AG09319 (cell line): ENCODE measurements around the gene KIAA0232.

Experiments
- DNase-seq: peaks from one replicate; pipeline ENCODE4 v3.0.0-alpha.2; 2010; ENCODE audit warnings: low read depth; ENCODE audit errors: extremely low read depth
- CTCF ChIP-seq: IDR thresholded peaks from 2 replicates; pipeline ENCODE4 v1.5.1; 2011; ENCODE audit warnings: low read depth, mild to moderate bottlenecking, inconsistent platforms, low read length, moderate library complexity

Gene KIAA0232

GRCh38 chr4:6868386-6868785 lies 85.9 kb downstream of the KIAA0232 start:
- no peak for TF ChIP-seq CTCF
- no peak for DNase-seq

GRCh38 chr4:6869944-6870343 lies 87.4 kb downstream of the KIAA0232 start:
- DNase-seq: no peak
- no peak for TF ChIP-seq CTCF

GRCh38 chr4:6873291-6873690 lies 90.8 kb downstream of the KIAA0232 start:
- no peak for DNase-seq
- no peak; the same call in 1 of the 2 replicates for TF ChIP-seq CTCF

GRCh38 chr4:6873792-6874461 lies 91.4 kb downstream of the KIAA0232 start:
- peak; percentile 83 for TF ChIP-seq CTCF
- DNase-seq: no peak

DNA sequence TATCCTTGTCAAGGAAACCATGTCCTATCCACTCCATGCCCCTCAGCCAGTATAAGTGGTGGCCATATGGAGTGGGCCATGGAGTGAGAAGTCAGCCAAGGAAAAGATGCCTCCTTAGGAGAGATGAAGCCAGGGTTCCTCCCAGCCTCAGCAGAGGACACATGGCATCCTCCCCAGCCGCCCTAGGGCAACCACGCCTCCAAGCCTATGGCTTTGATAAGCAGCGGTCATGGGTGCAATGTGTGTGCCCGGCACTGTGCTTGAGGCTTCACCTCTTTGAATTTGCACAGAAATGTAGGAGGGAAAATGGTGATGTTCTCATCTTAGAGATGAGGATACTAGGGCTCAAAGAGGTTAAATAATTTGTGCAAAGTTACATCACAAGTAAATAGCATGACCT lies 92.5 kb downstream of the KIAA0232 start:
- no peak for TF ChIP-seq CTCF
- no peak for DNase-seq

DNA sequence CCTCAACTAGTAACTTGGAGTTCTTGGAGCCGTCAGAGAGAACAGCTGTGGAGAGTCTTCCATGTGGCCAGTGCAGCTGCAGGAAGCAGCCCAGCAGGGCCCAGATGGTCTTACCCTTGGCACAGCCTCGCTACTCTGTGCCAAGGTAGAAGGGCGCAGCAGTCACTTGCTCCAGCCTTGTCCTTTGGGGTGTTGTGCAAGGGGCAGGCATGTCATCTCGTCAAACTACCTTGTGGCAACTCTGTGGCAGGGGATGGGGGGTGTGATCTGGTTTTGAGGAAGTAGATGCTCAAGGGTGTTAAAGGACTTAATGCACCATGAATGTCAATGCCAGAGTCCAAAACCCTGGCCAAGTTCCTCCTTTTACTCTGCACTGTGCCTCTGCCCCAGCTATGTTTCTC lies 92.9 kb downstream of the KIAA0232 start:
- no peak for DNase-seq
- TF ChIP-seq CTCF: no peak

DNA sequence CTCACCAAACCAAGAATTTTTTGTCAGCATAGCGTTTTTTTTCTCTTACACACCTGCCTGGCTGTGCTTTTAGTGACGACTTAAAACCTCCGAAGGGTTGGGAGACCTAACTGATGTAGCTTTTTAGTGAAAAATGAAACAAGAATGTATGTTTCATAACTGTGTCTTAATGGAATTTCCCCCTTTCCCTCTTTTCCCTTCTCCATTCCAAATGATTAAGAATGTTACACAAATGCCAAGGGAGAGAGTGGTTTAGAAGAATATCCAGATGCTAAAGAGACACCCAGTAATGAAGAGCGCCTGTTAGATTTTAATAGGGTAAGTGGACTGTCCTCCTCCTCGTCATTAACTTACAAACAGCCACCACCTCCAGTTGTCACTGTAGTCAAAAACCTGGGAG lies 93.9 kb downstream of the KIAA0232 start:
- no peak for DNase-seq
- TF ChIP-seq CTCF: no peak
